ENCODE data around the gene SMCO4.

GRCh38 chr11:93504110-93505095, 38.8 kb downstream of the SMCO4 start:
- TF ChIP-seq CTCF (IDR thresholded peaks at IDR 0.05; ENCODE audit: low read length) = no peak
- TF ChIP-seq EZH2 (IDR thresholded peaks at IDR 0.05; ENCODE audit: borderline replicate concordance, low read length) = no peak

Data from OCI-LY1 (cell line).